CD14-positive monocyte (primary cell): Measurements from ENCODE around the gene WNT9B. TPM values are rescaled to one million over a fixed set of nuclear protein-coding genes. Genes with fewer than 3 reads are reported as not detected.

Source experiments
- DNase-seq, 3 donors: peaks; one replicate each; pipeline ENCODE4 v3.0.0-alpha.2; 2011 to 2022
- H2AFZ ChIP-seq: 2 replicates; pipeline ENCODE4 v1.6.0; 2012; ENCODE audit warnings: mild to moderate bottlenecking, low read depth, low read length, inconsistent platforms; ENCODE audit not compliant: insufficient read depth, poor library complexity, severe bottlenecking
- H3K27ac ChIP-seq, 2 donors: 1 replicate in 1 of 2; 2 replicates in 1 of 2; pipeline ENCODE4 v1.5.1; 2012 to 2013; ENCODE audit warnings: low read length in 2 of 2, control low read depth in 1 of 2, inconsistent platforms in 1 of 2, low read depth in 1 of 2, mild to moderate bottlenecking in 1 of 2
- H3K27me3 ChIP-seq, 2 donors: one replicate each; pipeline versions ENCODE4 v1.6.0 to v1.6.1; 2011 to 2013; ENCODE audit warnings: low read length in 2 of 2; ENCODE audit not compliant: control insufficient read depth in 2 of 2, insufficient read depth in 2 of 2
- H3K36me3 ChIP-seq, 2 donors: replicated peaks in 1 of 2; 1 replicate in 1 of 2; 2 replicates in 1 of 2; pipeline versions ENCODE4 v1.5.1 to v1.6.1; 2012 to 2013; ENCODE audit warnings: low read length in 2 of 2, control low read depth in 1 of 2, inconsistent platforms in 1 of 2, mild to moderate bottlenecking in 1 of 2; ENCODE audit not compliant: insufficient read depth in 2 of 2, control insufficient read depth in 1 of 2
- H3K4me1 ChIP-seq, 2 donors: 1 replicate in 1 of 2; 2 replicates in 1 of 2; pipeline versions ENCODE4 v1.5.1 to v1.6.1; 2012 to 2013; ENCODE audit warnings: low read length in 2 of 2, control low read depth in 1 of 2, inconsistent platforms in 1 of 2, mild to moderate bottlenecking in 1 of 2, moderate library complexity in 1 of 2; ENCODE audit not compliant: insufficient read depth in 2 of 2, control insufficient read depth in 1 of 2
- H3K4me2 ChIP-seq: replicated peaks from 2 replicates; pipeline ENCODE3; 2012; ENCODE audit warnings: low read length, moderate library complexity, mild to moderate bottlenecking; ENCODE audit not compliant: poor library complexity, severe bottlenecking; ENCODE audit errors: extremely low read depth
- H3K4me3 ChIP-seq, 3 experiments: fragments of 200-600 bp in 1 of 3; sonication (generic) in 1 of 3; replicated peaks in 1 of 3; 1 replicate in 2 of 3; 2 replicates in 1 of 3; pipeline ENCODE4 v1.5.1; 2011 to 2013; ENCODE audit warnings: low read length in 3 of 3, mild to moderate bottlenecking in 3 of 3, control low read depth in 2 of 3, low read depth in 2 of 3, inconsistent platforms in 1 of 3, moderate library complexity in 1 of 3
- H3K79me2 ChIP-seq: 2 replicates; pipeline ENCODE4 v1.6.0; 2012; ENCODE audit warnings: mild to moderate bottlenecking, control low read depth, inconsistent platforms, low read length, moderate library complexity; ENCODE audit not compliant: insufficient read depth
- H3K9ac ChIP-seq: 2 replicates; pipeline ENCODE4 v1.6.0; 2017; ENCODE audit warnings: low read length, mild to moderate bottlenecking; ENCODE audit not compliant: insufficient read depth, poor library complexity, severe bottlenecking
- H3K9me3 ChIP-seq, 2 donors: replicated peaks in 1 of 2; 1 replicate in 1 of 2; 2 replicates in 1 of 2; pipeline versions ENCODE4 v1.5.1 to v1.6.1; 2012 to 2013; ENCODE audit warnings: low read length in 2 of 2, control low read depth in 1 of 2; ENCODE audit not compliant: control insufficient read depth in 1 of 2, insufficient read depth in 1 of 2
- H4K20me1 ChIP-seq: 2 replicates; pipeline ENCODE4 v1.6.0; 2012; ENCODE audit warnings: mild to moderate bottlenecking, low read length, control low read depth, moderate library complexity; ENCODE audit not compliant: insufficient read depth
- H3K27ac Mint-ChIP-seq, 7 donors: one replicate each; pipeline ENCODE4 v1.8.0; 2020; ENCODE audit warnings: mild to moderate bottlenecking in 7 of 7, mixed read lengths in 7 of 7, moderate library complexity in 6 of 7, inconsistent platforms in 2 of 7
- H3K27me3 Mint-ChIP-seq, 3 donors: one replicate each; pipeline ENCODE4 v1.8.0; 2021 to 2022; ENCODE audit warnings: low read depth in 3 of 3, mild to moderate bottlenecking in 3 of 3, mixed read lengths in 3 of 3, moderate library complexity in 3 of 3, inconsistent platforms in 1 of 3
- H3K36me3 Mint-ChIP-seq, 2 donors: one replicate each; pipeline ENCODE4 v1.8.0; 2020; ENCODE audit warnings: mixed read lengths in 2 of 2, inconsistent platforms in 1 of 2, mild to moderate bottlenecking in 1 of 2
- H3K4me1 Mint-ChIP-seq: one replicate; pipeline ENCODE4 v1.8.0; 2020; ENCODE audit warnings: mild to moderate bottlenecking, mixed read lengths
- H3K4me3 Mint-ChIP-seq, 2 donors: one replicate each; pipeline ENCODE4 v1.8.0; 2020; ENCODE audit warnings: mild to moderate bottlenecking in 2 of 2, mixed read lengths in 2 of 2, moderate library complexity in 1 of 2
- H3K9me3 Mint-ChIP-seq, 7 donors: one replicate each; pipeline ENCODE4 v1.8.0; 2020 to 2022; ENCODE audit warnings: mixed read lengths in 7 of 7, mild to moderate bottlenecking in 6 of 7, moderate library complexity in 6 of 7, inconsistent platforms in 2 of 7
- CTCF ChIP-seq: fragments of 200-600 bp; IDR thresholded peaks from one replicate; pipeline ENCODE4 v1.8.0; 2022; ENCODE audit warnings: antibody characterized with exemption, mild to moderate bottlenecking
- WGBS: methylation state at CpG from one replicate; pipeline ENCODE4 v1.1.5; 2013; ENCODE audit warnings: missing lambda C conversion rate; ENCODE audit not compliant: insufficient coverage; 5-methylcytosine and 5-hydroxymethylcytosine counted together
- intact Hi-C, 2 donors: fragments of 100-400 bp; cut with micrococcal nuclease; formaldehyde crosslinking; loops; one replicate each; pipeline versions ENCODE4 v1.15.0 to v1.15.1; 2023
- polyA plus RNA-seq, 3 donors: library from polyadenylated mRNA; depleted of rRNA in 1 of 3; unstranded in 2 of 3; stranded (reverse) in 1 of 3; fragments of 300-500 nt in 2 of 3; fragments of >200 nt in 1 of 3; fragmentation: Illumina TruSeq in 2 of 3; gene quantifications; 1 replicate in 2 of 3; 2 replicates in 1 of 3; pipeline ENCODE4 v1.2.3, GENCODE V29; 2012 to 2021

The WNT9B gene
- polyA plus RNA-seq, 3 donors = 0.19 TPM; not detected in 2

GRCh38 chr17:46815474-46816353, 35.7 kb upstream of the WNT9B start:
- no peak for DNase-seq
- intact Hi-C loops = no loop called here
- Mint-ChIP-seq H3K9me3 (peaks cover 0 to 27% (median 7%) of the 10 kb centered on the region in 7 donors), H3K27me3 (peaks cover 72 to 90% (median 73%) of the 10 kb centered on the region in 3 donors), H3K36me3 (peaks cover 3% of the 10 kb centered on the region in 2 donors), H3K4me3 (peak overlapping the region in 1 of 2 donors; percentile 47), H3K4me1 (peaks cover 31% of the 10 kb centered on the region), H3K27ac (no peak overlapping the region)
- WGBS = 78% methylated on average over 11 of the region's 12 CpGs
- H3K4me2 ChIP-seq = no peak overlapping the region
- no peak overlapping the region for H3K27ac ChIP-seq
- no peaks in the 10 kb centered on the region for H4K20me1 ChIP-seq
- peaks cover 21 to 23% of the 10 kb centered on the region in 2 donors for H3K4me1 ChIP-seq
- peaks cover 0 to 22% of the 10 kb centered on the region in 2 donors for H3K9me3 ChIP-seq
- peaks cover 45 to 83% of the 10 kb centered on the region in 2 donors for H3K27me3 ChIP-seq
- no peak overlapping the region for H2AFZ ChIP-seq
- no peak for TF ChIP-seq CTCF
- no peaks in the 10 kb centered on the region for H3K36me3 ChIP-seq
- no peak overlapping the region for H3K4me3 ChIP-seq
- no peaks in the 10 kb centered on the region for H3K79me2 ChIP-seq
- no peak overlapping the region for H3K9ac ChIP-seq

GRCh38 chr17:46817151-46817900, 34.1 kb upstream of the WNT9B start:
- no peak overlapping the region for H3K4me3 ChIP-seq
- WGBS = 4% methylated on average over 7 of the region's 22 CpGs
- no peak for DNase-seq
- no peak overlapping the region for H2AFZ ChIP-seq
- H3K79me2 ChIP-seq = no peaks in the 10 kb centered on the region
- Mint-ChIP-seq H3K4me1 (peaks cover 35% of the 10 kb centered on the region), H3K4me3 (peak overlapping the region in 1 of 2 donors; percentile 75), H3K9me3 (peaks cover 2 to 31% (median 10%) of the 10 kb centered on the region in 7 donors), H3K36me3 (peaks cover 3 to 4% of the 10 kb centered on the region in 2 donors), H3K27me3 (peaks cover 84 to 99% (median 86%) of the 10 kb centered on the region in 3 donors), H3K27ac (no peak overlapping the region)
- no peak overlapping the region for H3K27ac ChIP-seq
- H3K36me3 ChIP-seq = no peaks in the 10 kb centered on the region
- peaks cover 56 to 94% of the 10 kb centered on the region in 2 donors for H3K27me3 ChIP-seq
- no peak overlapping the region for H3K9ac ChIP-seq
- intact Hi-C loops = no loop called here
- peaks cover 21 to 23% of the 10 kb centered on the region in 2 donors for H3K4me1 ChIP-seq
- TF ChIP-seq CTCF = no peak
- H4K20me1 ChIP-seq = no peaks in the 10 kb centered on the region
- no peak overlapping the region for H3K4me2 ChIP-seq
- peaks cover 0 to 38% of the 10 kb centered on the region in 2 donors for H3K9me3 ChIP-seq
